H9 (cell line): ENCODE results near the gene TSPAN3. TPM values are rescaled to one million over a fixed set of nuclear protein-coding genes. Genes with fewer than 3 reads are reported as not detected.
A peak's percentile ranks its signal among the peaks of the same experiment; 100 is the strongest.

Source experiments
- DNase-seq: peaks from one replicate; pipeline ENCODE4 v3.0.0-alpha.2; 2017
- H2AFZ ChIP-seq: one replicate; pipeline ENCODE4 v1.6.1; 2013; ENCODE audit warnings: mild to moderate bottlenecking, low read length, control low read depth, moderate library complexity
- H2AK5ac ChIP-seq: 2 replicates; pipeline ENCODE4 v1.6.1; 2013; ENCODE audit warnings: low read length, control low read depth, mixed read lengths; ENCODE audit not compliant: insufficient read length
- H2BK120ac ChIP-seq: one replicate; pipeline ENCODE4 v1.6.1; 2013; ENCODE audit warnings: low read depth, mild to moderate bottlenecking, low read length, control low read depth, inconsistent platforms; ENCODE audit not compliant: poor library complexity, severe bottlenecking
- H2BK12ac ChIP-seq: 2 replicates; pipeline ENCODE4 v1.6.1; 2013; ENCODE audit warnings: low read length, control low read depth, mixed read lengths, low read depth; ENCODE audit not compliant: insufficient read length
- H2BK15ac ChIP-seq: 2 replicates; pipeline ENCODE4 v1.6.1; 2013; ENCODE audit warnings: low read depth, low read length, control low read depth
- H2BK20ac ChIP-seq: one replicate; pipeline ENCODE4 v1.6.1; 2013; ENCODE audit warnings: low read depth, mild to moderate bottlenecking, low read length, control low read depth, inconsistent platforms; ENCODE audit not compliant: poor library complexity, severe bottlenecking
- H2BK5ac ChIP-seq: 2 replicates; pipeline ENCODE4 v1.6.1; 2013; ENCODE audit warnings: low read length, control low read depth, mixed read lengths; ENCODE audit not compliant: insufficient read length
- H3K14ac ChIP-seq: 2 replicates; pipeline ENCODE4 v1.6.1; 2013; ENCODE audit warnings: low read length, control low read depth; ENCODE audit not compliant: insufficient read depth
- H3K18ac ChIP-seq: 2 replicates; pipeline ENCODE4 v1.6.1; 2013; ENCODE audit warnings: low read depth, mild to moderate bottlenecking, mixed read lengths, low read length, control low read depth; ENCODE audit not compliant: insufficient read length
- H3K23ac ChIP-seq: 2 replicates; pipeline ENCODE4 v1.6.1; 2013; ENCODE audit warnings: low read length, control low read depth, mixed read lengths, low read depth; ENCODE audit not compliant: insufficient read length
- H3K23me2 ChIP-seq: 2 replicates; pipeline ENCODE4 v1.6.1; 2013; ENCODE audit warnings: low read depth, mild to moderate bottlenecking, mixed read lengths, low read length, control low read depth; ENCODE audit not compliant: insufficient read length, poor library complexity, severe bottlenecking
- H3K27ac ChIP-seq: 2 replicates; pipeline ENCODE4 v1.5.1; 2013; ENCODE audit warnings: low read length, control low read depth, mixed read lengths, low read depth; ENCODE audit not compliant: insufficient read length
- H3K27me3 ChIP-seq: 2 replicates; pipeline ENCODE4 v1.6.1; 2013; ENCODE audit warnings: low read length, control low read depth, inconsistent platforms; ENCODE audit not compliant: insufficient read depth
- H3K4ac ChIP-seq: 2 replicates; pipeline ENCODE4 v1.6.1; 2013; ENCODE audit warnings: low read depth, mild to moderate bottlenecking, control low read depth, inconsistent platforms, low read length, moderate library complexity
- H3K4me1 ChIP-seq: 2 replicates; pipeline ENCODE4 v1.6.1; 2013; ENCODE audit warnings: low read length, control low read depth, inconsistent platforms; ENCODE audit not compliant: insufficient read depth
- H3K4me2 ChIP-seq: 2 replicates; pipeline ENCODE4 v1.6.1; 2013; ENCODE audit warnings: low read length, control low read depth, mixed read lengths; ENCODE audit not compliant: insufficient read length, insufficient read depth
- H3K56ac ChIP-seq: 2 replicates; pipeline ENCODE4 v1.6.1; 2013; ENCODE audit warnings: low read depth, mild to moderate bottlenecking, mixed read lengths, low read length, control low read depth; ENCODE audit not compliant: insufficient read length
- H3K79me1 ChIP-seq: 2 replicates; pipeline ENCODE4 v1.6.1; 2013; ENCODE audit warnings: low read depth, mild to moderate bottlenecking, moderate library complexity, low read length, control low read depth, inconsistent platforms; ENCODE audit not compliant: insufficient read depth, poor library complexity, severe bottlenecking
- H3K79me2 ChIP-seq: 2 replicates; pipeline ENCODE4 v1.6.1; 2013; ENCODE audit warnings: low read length, control low read depth, inconsistent platforms; ENCODE audit not compliant: insufficient read depth
- H3K9ac ChIP-seq: 2 replicates; pipeline ENCODE4 v1.6.1; 2013; ENCODE audit warnings: low read length, control low read depth, mixed read lengths; ENCODE audit not compliant: insufficient read length; ENCODE audit errors: extremely low read depth
- H3K9me3 ChIP-seq: one replicate; pipeline ENCODE4 v1.6.1; 2013; ENCODE audit warnings: low read depth, low read length, inconsistent platforms; ENCODE audit not compliant: control insufficient read depth
- H3T11ph ChIP-seq: one replicate; pipeline ENCODE4 v1.6.1; 2013; ENCODE audit warnings: mild to moderate bottlenecking, low read length, control low read depth, inconsistent platforms
- H4K20me1 ChIP-seq: one replicate; pipeline ENCODE4 v1.6.1; 2013; ENCODE audit not compliant: control insufficient read depth, insufficient read length, insufficient read depth
- H4K5ac ChIP-seq: 2 replicates; pipeline ENCODE4 v1.6.1; 2013; ENCODE audit warnings: low read depth, mild to moderate bottlenecking, mixed read lengths, low read length, control low read depth; ENCODE audit not compliant: insufficient read length
- H4K8ac ChIP-seq: replicated peaks from 2 replicates; pipeline ENCODE4 v1.6.1; 2013; ENCODE audit warnings: low read length, control low read depth, mixed read lengths, low read depth; ENCODE audit not compliant: insufficient read length
- H4K91ac ChIP-seq: 2 replicates; pipeline ENCODE4 v1.6.1; 2013; ENCODE audit warnings: low read depth, mild to moderate bottlenecking, moderate library complexity, mixed read lengths, low read length, control low read depth; ENCODE audit not compliant: insufficient read length
- H3K27ac Mint-ChIP-seq, 3 experiments: 2 replicates in 2 of 3; 3 replicates in 1 of 3; pipeline ENCODE4 v1.8.0; 2020 to 2021; ENCODE audit warnings: mixed read lengths in 3 of 3, mild to moderate bottlenecking in 1 of 3, moderate library complexity in 1 of 3
- H3K27me3 Mint-ChIP-seq: 2 replicates; pipeline ENCODE4 v1.8.0; 2021; ENCODE audit warnings: low read depth, mild to moderate bottlenecking, moderate library complexity, mixed read lengths
- H3K36me3 Mint-ChIP-seq, 3 experiments: 2 replicates in 2 of 3; 3 replicates in 1 of 3; pipeline ENCODE4 v1.8.0; 2020 to 2021; ENCODE audit warnings: low read depth in 3 of 3, mixed read lengths in 3 of 3; ENCODE audit not compliant: insufficient read depth in 1 of 3
- H3K4me1 Mint-ChIP-seq, 2 experiments: 2 replicates each; pipeline ENCODE4 v1.8.0; 2020; ENCODE audit warnings: mixed read lengths in 2 of 2
- H3K4me3 Mint-ChIP-seq, 2 experiments: 2 replicates in 1 of 2; 3 replicates in 1 of 2; pipeline ENCODE4 v1.8.0; 2020 to 2021; ENCODE audit warnings: mild to moderate bottlenecking in 2 of 2, mixed read lengths in 2 of 2, moderate library complexity in 1 of 2
- H3K9me3 Mint-ChIP-seq, 2 experiments: 2 replicates in 1 of 2; 3 replicates in 1 of 2; pipeline ENCODE4 v1.8.0; 2020; ENCODE audit warnings: mild to moderate bottlenecking in 2 of 2, mixed read lengths in 2 of 2, moderate library complexity in 1 of 2
- WGBS: extraction: QIAGEN DNeasy Blood & Tissue Kit; methylation state at CpG from one replicate; pipeline ENCODE4 v1.1.7; 2013; ENCODE audit warnings: missing lambda C conversion rate, low lambda C conversion rate, mixed read lengths; ENCODE audit not compliant: insufficient read length; ENCODE audit errors: extremely low coverage; 5-methylcytosine and 5-hydroxymethylcytosine counted together
- total RNA-seq: library from RNA; stranded (reverse); gene quantifications from 2 replicates; pipeline ENCODE4 v1.2.1, GENCODE V29; 2021
- TF ChIP-seq, protein P1 (sequence below): fragments of 200-600 bp; sonication (generic); conservative IDR thresholded peaks from 3 replicates; pipeline ENCODE4 v1.8.0; 2021; ENCODE audit warnings: antibody characterized with exemption, mild to moderate bottlenecking

The TSPAN3 gene
- total RNA-seq, 1 experiment from 2014 or later: 117 TPM

DNA sequence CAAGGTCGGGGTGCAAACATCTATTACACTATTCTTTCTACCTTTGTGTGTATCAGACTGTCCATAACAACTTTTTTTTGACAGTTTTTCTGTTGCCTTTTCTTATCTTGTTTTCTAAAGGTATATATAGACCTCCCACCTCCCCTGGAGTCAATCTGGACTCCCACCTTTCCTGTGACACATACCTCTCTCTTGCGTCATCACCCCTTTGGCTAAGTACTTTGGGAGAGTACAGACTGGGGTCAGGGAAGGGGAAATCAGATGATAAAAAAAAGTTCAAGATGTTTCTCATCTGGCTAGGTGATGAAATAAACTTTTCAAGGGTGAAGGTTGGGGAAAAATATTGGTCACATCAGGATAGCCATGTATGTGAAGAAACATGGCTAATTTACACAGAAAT lies 17.2 kb downstream of the TSPAN3 start:
- H4K8ac ChIP-seq: no peak overlapping the region
- no peak overlapping the region for H3K4me2 ChIP-seq
- no peak overlapping the region for H2BK5ac ChIP-seq
- H3K79me2 ChIP-seq: peaks cover 3% of the 10 kb centered on the region; the same call in 1 of the 2 replicates
- no peak overlapping the region for H3K4ac ChIP-seq
- Mint-ChIP-seq H3K27ac (peak overlapping the region in 1 of 3 experiments; percentile 85; a peak in 2 of 7 replicates), H3K4me1 (peaks cover 25 to 33% of the 10 kb centered on the region in 2 experiments), H3K27me3 (no peaks in the 10 kb centered on the region), H3K9me3 (no peaks in the 10 kb centered on the region), H3K4me3 (no peak overlapping the region), H3K36me3 (peaks cover 0 to 29% (median 28%) of the 10 kb centered on the region in 3 experiments; a peak in 6 of 7 replicates)
- peaks cover 2% of the 10 kb centered on the region for H3K4me1 ChIP-seq
- no peak overlapping the region for H2BK15ac ChIP-seq
- H2BK12ac ChIP-seq: no peak overlapping the region
- H3K23me2 ChIP-seq: no peaks in the 10 kb centered on the region
- no peaks in the 10 kb centered on the region for H3K27me3 ChIP-seq
- no peak overlapping the region for H3T11ph ChIP-seq
- TF ChIP-seq, protein P1, sequence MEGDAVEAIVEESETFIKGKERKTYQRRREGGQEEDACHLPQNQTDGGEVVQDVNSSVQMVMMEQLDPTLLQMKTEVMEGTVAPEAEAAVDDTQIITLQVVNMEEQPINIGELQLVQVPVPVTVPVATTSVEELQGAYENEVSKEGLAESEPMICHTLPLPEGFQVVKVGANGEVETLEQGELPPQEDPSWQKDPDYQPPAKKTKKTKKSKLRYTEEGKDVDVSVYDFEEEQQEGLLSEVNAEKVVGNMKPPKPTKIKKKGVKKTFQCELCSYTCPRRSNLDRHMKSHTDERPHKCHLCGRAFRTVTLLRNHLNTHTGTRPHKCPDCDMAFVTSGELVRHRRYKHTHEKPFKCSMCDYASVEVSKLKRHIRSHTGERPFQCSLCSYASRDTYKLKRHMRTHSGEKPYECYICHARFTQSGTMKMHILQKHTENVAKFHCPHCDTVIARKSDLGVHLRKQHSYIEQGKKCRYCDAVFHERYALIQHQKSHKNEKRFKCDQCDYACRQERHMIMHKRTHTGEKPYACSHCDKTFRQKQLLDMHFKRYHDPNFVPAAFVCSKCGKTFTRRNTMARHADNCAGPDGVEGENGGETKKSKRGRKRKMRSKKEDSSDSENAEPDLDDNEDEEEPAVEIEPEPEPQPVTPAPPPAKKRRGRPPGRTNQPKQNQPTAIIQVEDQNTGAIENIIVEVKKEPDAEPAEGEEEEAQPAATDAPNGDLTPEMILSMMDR: no peak
- H3K14ac ChIP-seq: no peak overlapping the region
- no peaks in the 10 kb centered on the region for H4K20me1 ChIP-seq
- no peak overlapping the region for H4K5ac ChIP-seq
- no peak overlapping the region for H2BK20ac ChIP-seq
- no peak overlapping the region for H3K18ac ChIP-seq
- H3K23ac ChIP-seq: no peak overlapping the region
- no peak overlapping the region for H3K56ac ChIP-seq
- peaks cover 3% of the 10 kb centered on the region for H3K79me1 ChIP-seq
- no peak overlapping the region for H4K91ac ChIP-seq
- H2AFZ ChIP-seq: no peak overlapping the region
- WGBS: no CpG with 5 or more reads among the region's 2 CpGs
- DNase-seq: no peak
- no peak overlapping the region for H3K27ac ChIP-seq
- no peak overlapping the region for H2BK120ac ChIP-seq
- H3K9me3 ChIP-seq: no peaks in the 10 kb centered on the region
- no peak overlapping the region for H2AK5ac ChIP-seq
- no peak overlapping the region for H3K9ac ChIP-seq
